Measurements from ENCODE around the gene RABGAP1L.
"Not testable (repeated sequence)": the region's sequence is repeated elsewhere in the genome, so short reads cannot be mapped to it uniquely, and the experiment has no call there.

Gene RABGAP1L

GRCh38 chr1:175019524-175019923 is 860.2 kb downstream of the RABGAP1L start:
- no peak overlapping the region for H3K27ac ChIP-seq (ENCODE audit: low read length)
- no peak overlapping the region for H3K4me3 ChIP-seq (ENCODE audit: low read length)
- H3K36me3 ChIP-seq (replicated peaks; ENCODE audit: low read depth, low read length): peaks cover 21% of the 10 kb centered on the region
- H3K4me1 ChIP-seq (ENCODE audit: low read length): peaks cover 11% of the 10 kb centered on the region
- H3K4me2 ChIP-seq (ENCODE audit: low read length): no peak overlapping the region
- H4K20me1 ChIP-seq (ENCODE audit: insufficient read depth, low read length): peaks cover 5% of the 10 kb centered on the region; the same call in 1 of the 2 replicates
- no peak overlapping the region for H3K9ac ChIP-seq (ENCODE audit: low read length)
- TF ChIP-seq CTCF (IDR thresholded peaks at IDR 0.05; ENCODE audit: low read depth, low read length): no peak
- H3K27me3 ChIP-seq (ENCODE audit: low read depth, low read length): no peaks in the 10 kb centered on the region
- H2AFZ ChIP-seq (ENCODE audit: low read depth, low read length): no peak overlapping the region
- no peaks in the 10 kb centered on the region for H3K9me3 ChIP-seq (ENCODE audit: insufficient read depth, low read length)
- peaks cover 36% of the 10 kb centered on the region for H3K79me2 ChIP-seq (ENCODE audit: low read length)

GRCh38 chr1:175023043-175023921 is 864.0 kb downstream of the RABGAP1L start, which contains the start of gene MRPS14:
Gene MRPS14, minus strand, starts transcription at chr1:175023425. Its CDS starts 17 bp downstream, at chr1:175023408.
- TF ChIP-seq CTCF (IDR thresholded peaks at IDR 0.05; ENCODE audit: low read depth, low read length) (no peak), EZH2phosphoT487 (IDR thresholded peaks at IDR 0.05; ENCODE audit: low read depth) (no peak)
- peak within 1 kb of the TSS; percentile 60 for H3K27ac ChIP-seq (ENCODE audit: low read length)

GRCh38 chr1:175023922-175024242 is 864.6 kb downstream of the RABGAP1L start:
- not testable (repeated sequence) for H3K36me3 ChIP-seq (replicated peaks; ENCODE audit: low read depth, low read length); H3K27me3 ChIP-seq (ENCODE audit: low read depth, low read length); H4K20me1 ChIP-seq (ENCODE audit: insufficient read depth, low read length); H3K9me3 ChIP-seq (ENCODE audit: insufficient read depth, low read length)
- Histone ChIP-seq H3K4me3 (ENCODE audit: low read length) (peak overlapping the region; percentile 89), H3K4me2 (ENCODE audit: low read length) (peak overlapping the region; percentile 91), H2AFZ (ENCODE audit: low read depth, low read length) (peak overlapping the region; percentile 92), H3K79me2 (ENCODE audit: low read length) (peaks cover 36% of the 10 kb centered on the region), H3K9ac (ENCODE audit: low read length) (peak overlapping the region; percentile 88), H3K4me1 (ENCODE audit: low read length) (peaks cover 11% of the 10 kb centered on the region), H3K27ac (ENCODE audit: low read length) (peak overlapping the region; percentile 60)

More at GRCh38 chr1:175023043-175023921, 864.0 kb downstream of the RABGAP1L start, which contains the start of gene MRPS14:
- peaks cover 11% of the 10 kb centered on the region for H3K4me1 ChIP-seq (ENCODE audit: low read length)
- H2AFZ ChIP-seq (ENCODE audit: low read depth, low read length): peak within 1 kb of the TSS; percentile 92
- H3K36me3 ChIP-seq (replicated peaks; ENCODE audit: low read depth, low read length): peaks cover 1% of the 10 kb centered on the region
- peaks cover 4% of the 10 kb centered on the region; the same call in 1 of the 2 replicates for H3K9me3 ChIP-seq (ENCODE audit: insufficient read depth, low read length)
- peak within 1 kb of the TSS; percentile 91 for H3K4me2 ChIP-seq (ENCODE audit: low read length)
- peak within 1 kb of the TSS; percentile 89 for H3K4me3 ChIP-seq (ENCODE audit: low read length)
- no peaks in the 10 kb centered on the region for H3K27me3 ChIP-seq (ENCODE audit: low read depth, low read length)
- peaks cover 36% of the 10 kb centered on the region for H3K79me2 ChIP-seq (ENCODE audit: low read length)
- peak within 1 kb of the TSS; percentile 91 for H3K9ac ChIP-seq (ENCODE audit: low read length)
- peaks cover 5% of the 10 kb centered on the region; the same call in 1 of the 2 replicates for H4K20me1 ChIP-seq (ENCODE audit: insufficient read depth, low read length)

- Histone ChIP-seq H3K36me3 (replicated peaks; ENCODE audit: low read depth, low read length) (no peaks in the 10 kb centered on the region), H3K4me1 (ENCODE audit: low read length) (peaks cover 19% of the 10 kb centered on the region), H2AFZ (ENCODE audit: low read depth, low read length) (no peak overlapping the region), H3K27me3 (ENCODE audit: low read depth, low read length) (no peaks in the 10 kb centered on the region), H4K20me1 (ENCODE audit: insufficient read depth, low read length) (peaks cover 5% of the 10 kb centered on the region; the same call in 1 of the 2 replicates), H3K4me3 (ENCODE audit: low read length) (no peak overlapping the region), H3K27ac (ENCODE audit: low read length) (no peak overlapping the region), H3K79me2 (ENCODE audit: low read length) (peaks cover 33% of the 10 kb centered on the region), H3K4me2 (ENCODE audit: low read length) (no peak overlapping the region), H3K9me3 (ENCODE audit: insufficient read depth, low read length) (peaks cover 4% of the 10 kb centered on the region; the same call in 1 of the 2 replicates), H3K9ac (ENCODE audit: low read length) (no peak overlapping the region)
- TF ChIP-seq EZH2phosphoT487 (IDR thresholded peaks at IDR 0.05; ENCODE audit: low read depth): no peak
- no peak for TF ChIP-seq CTCF (IDR thresholded peaks at IDR 0.05; ENCODE audit: low read depth, low read length)
These were observed 865.5 kb downstream of the RABGAP1L start for GRCh38 chr1:175024773-175025172.
